Measurements from ENCODE around the gene POU2F1.

POU2F1 gene

DNA sequence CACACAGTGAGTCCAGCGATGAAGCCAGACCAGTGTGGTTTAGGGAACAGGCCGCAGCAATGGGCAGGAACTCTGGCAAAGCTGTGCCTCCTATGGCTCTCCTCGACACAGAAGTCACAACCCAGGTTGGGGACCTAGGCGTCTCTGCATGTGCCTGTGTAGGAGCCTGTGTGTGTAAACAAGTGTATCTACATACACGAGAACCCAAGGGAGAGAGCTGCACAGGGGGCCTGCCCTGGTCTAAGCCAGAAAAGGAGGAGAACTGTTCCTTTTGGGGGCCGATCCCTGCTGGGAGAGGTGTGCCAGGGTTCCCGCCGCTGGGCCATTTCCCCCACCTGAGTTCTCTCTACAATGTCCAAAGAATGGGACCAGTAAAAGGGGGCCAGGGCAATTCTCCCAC, 241.7 kb downstream of the POU2F1 start:
- Mint-ChIP-seq H3K4me1 (peaks cover 47% of the 10 kb centered on the region), H3K4me3 (no peak overlapping the region), H3K27ac (peak overlapping the region; percentile 90), H3K36me3 (peaks cover 97% of the 10 kb centered on the region), H3K9me3 (no peaks in the 10 kb centered on the region)
- ATAC-seq: peak; percentile 28
- DNase-seq (ENCODE audit: low spot score in 2 of 2): no peak

DNA sequence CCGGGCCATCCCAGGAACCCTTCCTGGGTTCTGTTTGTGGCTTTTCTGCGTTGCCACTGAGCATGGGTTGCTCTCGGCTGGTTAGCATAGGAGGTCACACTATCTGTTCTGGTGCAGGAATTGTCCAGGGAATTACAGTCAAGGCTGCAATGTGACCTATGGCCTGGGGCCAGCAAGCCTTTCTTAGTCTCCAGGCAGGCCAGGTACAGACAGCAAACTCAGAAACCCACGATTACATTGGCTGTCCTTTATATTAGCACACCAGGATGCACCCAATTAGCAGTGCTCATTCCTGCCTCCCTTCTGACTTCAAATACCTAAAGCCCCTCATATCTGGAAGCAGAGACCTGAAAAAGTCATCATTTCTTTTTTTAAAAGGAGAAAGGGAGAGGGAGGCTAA, 242.4 kb downstream of the POU2F1 start:
- peaks cover 97% of the 10 kb centered on the region for H3K36me3 Mint-ChIP-seq
- peaks cover 45% of the 10 kb centered on the region for H3K4me1 Mint-ChIP-seq
- no peaks in the 10 kb centered on the region for H3K9me3 Mint-ChIP-seq
- peak overlapping the region; percentile 90 for H3K27ac Mint-ChIP-seq
- no peak for ATAC-seq
- no peak overlapping the region for H3K4me3 Mint-ChIP-seq
- DNase-seq (ENCODE audit: low spot score in 2 of 2): no peak

DNA sequence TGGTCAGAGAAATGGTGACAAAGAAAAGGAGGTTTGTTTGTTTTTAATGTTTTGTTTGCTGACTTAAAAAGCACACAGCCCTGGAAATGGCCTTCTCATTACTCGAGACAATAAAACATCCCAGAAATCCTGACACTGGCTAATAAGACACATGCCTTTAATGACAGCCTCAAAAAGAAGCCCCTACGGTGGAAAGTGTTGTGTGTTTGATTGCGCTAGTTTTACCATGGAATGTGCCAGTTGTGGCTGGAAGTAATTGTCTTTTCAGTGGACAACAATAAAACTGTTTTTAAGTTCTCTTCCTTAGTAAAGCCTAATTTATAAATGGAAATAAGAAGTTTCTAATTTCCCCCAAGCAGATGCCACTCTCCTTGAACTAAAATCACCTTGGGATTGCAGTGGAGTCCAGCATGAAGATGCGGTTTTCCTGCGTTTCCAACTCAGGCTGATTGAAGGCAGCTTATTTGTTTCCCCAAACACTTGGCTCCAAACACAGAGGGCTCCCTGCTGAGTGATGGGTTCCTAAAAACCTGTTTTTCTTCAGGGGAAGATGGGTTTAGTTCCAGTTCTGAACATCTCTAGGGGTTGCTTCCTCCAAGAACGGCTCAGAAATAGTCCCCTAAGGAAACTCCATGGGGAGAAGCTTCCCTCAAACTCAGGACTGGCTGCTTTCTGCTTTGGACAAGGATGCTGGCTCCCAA, 243.3 kb downstream of the POU2F1 start:
- peaks cover 47% of the 10 kb centered on the region for H3K4me1 Mint-ChIP-seq
- H3K9me3 Mint-ChIP-seq: no peaks in the 10 kb centered on the region
- ATAC-seq: no peak
- H3K36me3 Mint-ChIP-seq: peaks cover 97% of the 10 kb centered on the region
- H3K27ac Mint-ChIP-seq: peak overlapping the region; percentile 90
- H3K4me3 Mint-ChIP-seq: no peak overlapping the region
- no peak for DNase-seq (ENCODE audit: low spot score in 2 of 2)

DNA sequence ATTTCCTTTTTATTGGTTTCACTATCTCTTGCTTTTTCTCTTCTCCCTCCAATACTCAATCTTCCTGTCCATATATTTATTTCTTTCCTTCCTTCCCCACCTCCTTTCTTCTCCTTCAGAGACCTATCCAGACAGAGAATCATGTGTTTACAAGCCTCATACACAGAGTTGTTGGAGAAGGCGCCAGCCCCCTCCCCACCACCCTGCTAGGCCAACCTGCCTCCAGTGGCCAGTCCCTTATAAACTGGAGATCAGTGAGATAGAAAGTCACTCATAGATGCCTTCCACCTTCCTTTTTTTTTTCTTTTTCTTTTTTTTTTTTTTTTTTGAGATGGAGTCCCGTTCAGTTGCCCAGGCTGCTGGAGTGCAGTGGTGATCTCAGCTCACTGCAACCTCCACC, 244.3 kb downstream of the POU2F1 start:
- Mint-ChIP-seq H3K36me3 (peaks cover 97% of the 10 kb centered on the region), H3K9me3 (no peaks in the 10 kb centered on the region), H3K4me1 (peaks cover 54% of the 10 kb centered on the region), H3K4me3 (no peak overlapping the region), H3K27ac (peak overlapping the region; percentile 90)
- DNase-seq (ENCODE audit: low spot score in 2 of 2) (no peak), ATAC-seq (no peak)

DNA sequence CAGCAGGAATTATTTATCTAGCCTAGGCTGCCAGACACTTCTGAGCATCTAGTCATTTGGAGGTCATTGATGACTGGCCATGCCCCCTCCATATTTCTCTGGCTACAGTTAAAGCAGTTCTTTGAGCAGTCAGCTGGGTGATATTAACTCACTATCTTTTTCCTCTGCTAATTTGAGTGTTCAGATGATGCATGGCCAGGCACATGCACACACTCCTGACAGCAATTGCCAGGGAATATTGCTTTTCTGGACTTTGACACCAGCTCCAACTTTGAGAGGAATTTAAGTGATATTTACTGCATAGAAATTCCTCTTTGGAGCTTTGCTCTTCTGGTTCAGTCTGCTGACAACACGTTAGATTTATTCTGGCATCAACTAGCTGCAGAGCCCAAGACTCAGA, 245.1 kb downstream of the POU2F1 start:
- no peak for ATAC-seq
- no peaks in the 10 kb centered on the region for H3K9me3 Mint-ChIP-seq

DNA sequence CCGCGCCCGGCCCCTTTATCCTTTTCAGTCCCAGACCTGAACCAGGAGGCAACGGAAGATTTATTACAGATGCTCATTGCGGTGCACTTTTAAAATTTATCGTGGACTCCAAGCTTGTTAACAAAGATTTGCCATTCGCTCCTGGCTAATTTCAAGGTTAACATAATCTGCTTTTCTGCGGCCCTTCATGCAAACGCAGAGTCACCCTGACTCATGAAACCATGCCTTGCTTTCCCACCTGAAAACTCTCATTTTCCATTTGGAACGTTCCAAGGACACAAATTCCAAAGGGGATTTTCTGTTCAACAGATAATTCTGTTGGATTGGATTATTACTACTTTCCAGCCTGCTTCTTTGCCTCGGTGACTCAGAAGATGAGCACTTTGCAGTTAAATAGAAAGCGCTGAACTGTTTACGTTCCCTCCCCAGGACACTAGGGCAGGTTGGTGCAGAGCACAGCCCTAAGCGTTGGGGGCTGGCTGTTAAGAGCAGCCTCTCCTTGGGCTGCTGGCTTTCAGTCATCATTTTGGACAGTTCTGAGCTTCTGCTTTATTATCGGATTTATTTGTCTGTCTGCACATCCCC, 246.5 kb downstream of the POU2F1 start:
- H3K4me1 Mint-ChIP-seq: peaks cover 60% of the 10 kb centered on the region
- DNase-seq (ENCODE audit: low spot score in 2 of 2) (no peak), ATAC-seq (no peak)
- peaks cover 98% of the 10 kb centered on the region for H3K36me3 Mint-ChIP-seq
- H3K4me3 Mint-ChIP-seq: no peak overlapping the region
- no peaks in the 10 kb centered on the region for H3K9me3 Mint-ChIP-seq
- H3K27ac Mint-ChIP-seq: peak overlapping the region; percentile 76

More for the DNA sequence above, 245.1 kb downstream of the POU2F1 start:
- Mint-ChIP-seq H3K4me1 (peaks cover 54% of the 10 kb centered on the region), H3K4me3 (no peak overlapping the region), H3K27ac (peak overlapping the region; percentile 90), H3K36me3 (peaks cover 97% of the 10 kb centered on the region)
- DNase-seq (ENCODE audit: low spot score in 2 of 2): no peak

DNA sequence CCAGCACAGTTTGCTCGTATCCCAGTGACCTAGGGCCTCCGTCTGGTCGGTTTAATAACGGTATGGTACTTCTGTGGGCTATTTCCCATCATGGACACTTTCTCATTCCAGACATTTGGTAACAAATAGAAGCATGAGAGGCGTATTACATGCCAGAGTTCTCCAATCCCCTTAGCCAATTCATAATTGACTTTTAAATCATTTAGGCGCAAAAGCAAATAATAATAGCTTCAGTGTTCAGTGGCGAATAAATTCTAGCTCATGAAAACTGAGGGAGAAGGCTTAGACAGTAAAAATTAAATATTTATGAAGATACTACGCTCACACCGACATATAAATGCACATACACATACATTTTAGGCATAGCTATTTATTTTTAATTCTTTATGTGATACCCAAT, 247.1 kb downstream of the POU2F1 start:
- no peak overlapping the region for H3K4me3 Mint-ChIP-seq
- H3K36me3 Mint-ChIP-seq: peaks cover 98% of the 10 kb centered on the region
- H3K27ac Mint-ChIP-seq: peak overlapping the region; percentile 76
- H3K9me3 Mint-ChIP-seq: no peaks in the 10 kb centered on the region
- DNase-seq (ENCODE audit: low spot score in 2 of 2) (no peak), ATAC-seq (no peak)
- peaks cover 62% of the 10 kb centered on the region for H3K4me1 Mint-ChIP-seq

DNA sequence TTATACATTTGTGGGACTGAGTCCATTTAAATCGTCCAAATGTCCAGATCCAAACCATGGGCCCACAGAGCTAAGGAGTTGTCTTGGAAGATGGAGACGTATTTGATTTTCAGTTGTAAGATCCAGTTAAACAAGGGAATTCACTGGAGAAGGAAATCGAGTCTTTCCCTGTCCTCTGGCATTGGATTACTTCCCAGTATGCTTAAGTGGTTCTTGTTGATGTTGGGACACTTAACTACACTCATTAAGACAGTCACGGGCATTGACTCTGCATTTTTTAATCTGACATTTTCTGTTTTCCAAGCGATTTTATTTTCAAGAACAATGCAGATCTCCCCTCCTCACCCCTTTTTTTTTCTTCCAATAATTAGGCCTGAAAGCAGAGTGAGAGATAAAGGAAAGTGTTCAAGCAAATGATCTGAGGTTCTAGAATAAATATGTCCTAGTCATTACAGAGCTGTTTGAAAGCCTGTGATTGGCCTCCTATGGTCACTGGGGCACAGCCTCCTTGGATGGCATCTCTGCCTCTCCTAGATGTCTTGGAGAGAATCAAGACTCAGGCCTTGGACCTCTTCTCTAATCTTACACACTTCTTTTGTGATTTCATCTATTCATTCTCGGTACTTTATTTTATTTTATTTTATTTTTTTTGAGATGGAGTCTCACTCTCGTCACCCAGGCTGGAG, 248.7 kb downstream of the POU2F1 start:
- ATAC-seq: no peak
- Mint-ChIP-seq H3K4me1 (peaks cover 66% of the 10 kb centered on the region), H3K27ac (peak overlapping the region; percentile 76), H3K36me3 (peaks cover 98% of the 10 kb centered on the region), H3K4me3 (no peak overlapping the region), H3K9me3 (no peaks in the 10 kb centered on the region)
- DNase-seq (ENCODE audit: low spot score in 2 of 2): no peak

DNA sequence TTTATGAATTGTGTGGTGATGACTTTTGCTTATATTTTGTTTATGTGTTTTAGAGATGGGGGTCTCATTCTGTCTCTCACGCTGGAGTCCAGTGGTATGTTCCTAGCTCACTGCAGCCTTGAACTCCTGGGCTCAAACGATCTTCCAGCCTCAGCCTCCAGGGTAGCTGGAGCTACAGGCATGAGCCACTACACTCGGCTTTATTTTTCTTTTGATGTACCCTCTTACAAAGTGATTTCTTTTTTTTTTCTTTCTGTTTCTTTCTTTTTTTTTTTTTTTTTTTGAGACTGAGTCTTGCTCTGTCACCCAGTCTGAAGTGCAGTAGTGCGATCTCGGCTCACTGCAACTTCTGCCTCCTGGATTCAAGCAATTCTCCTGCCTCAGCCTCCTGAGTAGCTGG, 250.9 kb downstream of the POU2F1 start:
- no peak for DNase-seq (ENCODE audit: low spot score in 2 of 2)
- no peak for ATAC-seq
- peaks cover 99% of the 10 kb centered on the region for H3K36me3 Mint-ChIP-seq
- H3K9me3 Mint-ChIP-seq: no peaks in the 10 kb centered on the region
- peak overlapping the region; percentile 23 for H3K27ac Mint-ChIP-seq
- H3K4me1 Mint-ChIP-seq: peaks cover 66% of the 10 kb centered on the region
- H3K4me3 Mint-ChIP-seq: no peak overlapping the region

DNA sequence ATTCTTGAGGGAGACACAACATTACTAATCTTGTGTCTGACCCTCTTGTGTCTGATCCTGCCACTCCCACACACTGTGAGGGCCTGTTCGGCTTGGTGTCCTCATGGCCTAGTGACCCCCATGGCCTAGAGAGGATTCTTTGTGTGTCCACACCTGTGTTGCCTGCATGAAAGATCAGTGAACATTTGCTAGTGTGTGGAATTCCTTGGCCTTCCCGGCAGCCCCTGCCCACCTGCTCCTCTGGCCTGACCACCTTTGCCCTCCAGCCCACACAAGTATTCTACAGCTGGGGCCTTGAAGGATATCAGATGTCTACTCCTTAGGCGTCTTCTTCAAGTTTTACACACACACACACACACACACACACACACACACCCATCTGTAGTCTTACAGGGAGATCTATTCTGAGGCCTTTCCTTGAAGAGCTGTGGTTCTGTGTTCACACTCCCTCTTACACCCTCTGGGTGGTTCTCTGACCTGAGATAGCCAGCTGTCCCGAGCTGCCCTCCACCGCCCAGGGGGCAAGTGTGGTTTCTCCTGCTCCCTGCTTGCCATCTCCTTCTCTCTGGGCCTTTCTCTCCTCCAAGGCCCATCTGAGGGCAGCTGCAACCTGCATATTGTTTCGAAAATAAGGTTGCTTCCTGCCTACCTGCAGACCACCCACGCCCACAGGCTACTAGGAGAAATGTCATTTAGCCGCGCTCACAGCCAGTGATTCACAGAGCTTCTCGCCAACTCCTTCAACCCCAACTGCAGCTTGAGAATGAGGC, 252.3 kb downstream of the POU2F1 start:
- peak overlapping the region; percentile 42 for H3K4me3 Mint-ChIP-seq
- peaks cover 72% of the 10 kb centered on the region for H3K4me1 Mint-ChIP-seq

DNA sequence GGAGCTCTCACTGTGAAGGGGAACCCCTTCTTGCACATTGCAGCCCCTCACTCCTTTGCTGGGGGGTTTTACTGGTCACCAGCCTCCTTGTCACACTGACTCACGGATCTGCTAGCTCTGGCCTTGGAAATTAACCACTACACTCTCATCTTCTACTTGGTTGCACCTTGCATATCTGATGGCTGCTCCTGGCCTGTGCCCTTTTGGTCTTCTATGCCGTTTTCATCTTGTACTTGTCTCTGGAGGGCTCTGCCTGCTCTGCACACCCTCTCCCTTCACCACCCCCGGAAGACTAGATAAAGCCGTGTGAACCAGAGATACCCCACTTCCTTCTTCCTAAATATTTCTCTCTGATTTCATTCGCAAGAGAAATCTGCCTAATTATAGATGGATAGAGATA, 253.1 kb downstream of the POU2F1 start:
- H3K4me3 Mint-ChIP-seq: peak overlapping the region; percentile 42
- peak; percentile 71 for ATAC-seq
- H3K4me1 Mint-ChIP-seq: peaks cover 74% of the 10 kb centered on the region
- no peak for DNase-seq (ENCODE audit: low spot score in 2 of 2)
- H3K27ac Mint-ChIP-seq: peak overlapping the region; percentile 23
- H3K9me3 Mint-ChIP-seq: no peaks in the 10 kb centered on the region
- peaks cover 100% of the 10 kb centered on the region for H3K36me3 Mint-ChIP-seq

More for the DNA sequence above, 252.3 kb downstream of the POU2F1 start:
- Mint-ChIP-seq H3K36me3 (peaks cover 100% of the 10 kb centered on the region), H3K27ac (peak overlapping the region; percentile 23), H3K9me3 (no peaks in the 10 kb centered on the region)
- DNase-seq (ENCODE audit: low spot score in 2 of 2) (no peak), ATAC-seq (peak; percentile 63)

DNA sequence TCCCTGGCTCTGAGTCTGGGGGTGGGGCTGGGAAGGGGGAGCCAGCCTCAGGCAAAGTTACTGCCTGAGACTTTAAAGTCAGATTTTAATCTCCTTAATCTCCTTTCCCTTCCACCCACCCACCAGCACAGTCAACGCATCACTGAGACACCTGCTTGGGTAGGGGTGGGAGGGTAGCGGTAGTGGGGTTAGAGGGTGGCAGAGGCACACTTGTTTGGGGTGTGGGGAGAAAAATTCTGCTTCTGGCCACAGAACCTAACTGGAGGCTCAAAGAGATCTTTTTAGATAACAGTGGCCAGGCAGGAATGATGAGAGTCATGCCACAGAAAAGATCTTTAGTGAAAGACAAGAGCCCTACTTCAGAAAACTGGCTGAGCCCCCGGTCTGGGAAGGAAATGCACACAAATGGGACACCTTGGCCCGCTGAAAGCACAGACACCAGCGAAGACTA, 253.5 kb downstream of the POU2F1 start:
- H3K4me3 Mint-ChIP-seq: peak overlapping the region; percentile 42
- H3K9me3 Mint-ChIP-seq: no peaks in the 10 kb centered on the region
- no peak for DNase-seq (ENCODE audit: low spot score in 2 of 2)
- peaks cover 75% of the 10 kb centered on the region for H3K4me1 Mint-ChIP-seq
- peak overlapping the region; percentile 23 for H3K27ac Mint-ChIP-seq
- ATAC-seq: peak; percentile 81
- peaks cover 100% of the 10 kb centered on the region for H3K36me3 Mint-ChIP-seq

DNA sequence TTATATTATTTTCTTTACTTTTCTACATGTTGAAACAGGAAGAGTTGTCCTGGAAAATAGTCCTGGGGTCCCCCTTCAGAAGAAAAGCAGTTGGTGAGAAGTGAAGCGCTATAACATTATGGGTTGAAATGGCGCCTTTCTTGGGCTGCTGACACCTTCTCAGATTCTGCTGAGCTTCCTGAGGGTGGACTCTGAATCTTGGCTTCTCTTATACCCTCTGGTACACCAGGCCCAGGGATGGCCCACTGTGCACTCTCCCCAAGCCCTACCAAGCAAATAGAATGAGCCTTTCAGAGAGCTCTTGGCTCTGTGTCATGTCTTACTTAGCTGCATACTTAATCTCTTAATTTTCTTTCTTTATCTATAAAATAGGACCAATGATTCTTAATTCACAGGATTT, 255.4 kb downstream of the POU2F1 start:
- H3K36me3 Mint-ChIP-seq: peaks cover 100% of the 10 kb centered on the region
- H3K9me3 Mint-ChIP-seq: no peaks in the 10 kb centered on the region
- peak overlapping the region; percentile 23 for H3K27ac Mint-ChIP-seq
- H3K4me1 Mint-ChIP-seq: peaks cover 87% of the 10 kb centered on the region
- no peak overlapping the region for H3K4me3 Mint-ChIP-seq
- ATAC-seq (no peak), DNase-seq (ENCODE audit: low spot score in 2 of 2) (no peak)
